Measurements from ENCODE around the gene PRKD2. TPM values are rescaled to one million over a fixed set of nuclear protein-coding genes. Genes with fewer than 3 reads are reported as not detected.
A peak's percentile ranks its signal among the peaks of the same experiment; 100 is the strongest.

PRKD2 gene
- total and polyA plus RNA-seq, 2 experiments from 2014 or later: 24.7 to 25.5 TPM

GRCh38 chr19:46691104-46691503 is 25.8 kb downstream of the PRKD2 start:
- peaks cover 49% of the 10 kb centered on the region for H3K36me3 ChIP-seq
- H3K9me3 ChIP-seq (ENCODE audit: low read depth): no peaks in the 10 kb centered on the region
- DNase-seq (ENCODE audit: low read depth in 1 of 2, low spot score in 1 of 2): no peak
- H3K4me1 ChIP-seq (ENCODE audit: low read depth): no peaks in the 10 kb centered on the region
- H3K27ac ChIP-seq: no peak overlapping the region
- H3K27me3 ChIP-seq: no peaks in the 10 kb centered on the region
- TF ChIP-seq CTCF (IDR thresholded peaks at IDR 0.05; ENCODE audit: low read depth, low read length): no peak
- no peak overlapping the region for H3K4me3 ChIP-seq

- Histone ChIP-seq H3K36me3 (peaks cover 45% of the 10 kb centered on the region), H3K9me3 (ENCODE audit: low read depth) (no peaks in the 10 kb centered on the region), H3K4me3 (no peak overlapping the region), H3K27me3 (no peaks in the 10 kb centered on the region), H3K4me1 (ENCODE audit: low read depth) (no peaks in the 10 kb centered on the region), H3K27ac (no peak overlapping the region)
- no peak for TF ChIP-seq CTCF (IDR thresholded peaks at IDR 0.05; ENCODE audit: low read depth, low read length)
- DNase-seq (ENCODE audit: low read depth in 1 of 2, low spot score in 1 of 2): no peak
Measured at GRCh38 chr19:46689358-46689757, 27.6 kb downstream of the PRKD2 start.

GRCh38 chr19:46687438-46688145 is 29.3 kb downstream of the PRKD2 start:
- no peak for TF ChIP-seq CTCF (IDR thresholded peaks at IDR 0.05; ENCODE audit: low read depth, low read length)
- Histone ChIP-seq H3K36me3 (peaks cover 28% of the 10 kb centered on the region), H3K4me3 (no peak overlapping the region), H3K9me3 (ENCODE audit: low read depth) (no peaks in the 10 kb centered on the region), H3K27ac (no peak overlapping the region), H3K27me3 (no peaks in the 10 kb centered on the region), H3K4me1 (ENCODE audit: low read depth) (no peaks in the 10 kb centered on the region)
- no peak for DNase-seq (ENCODE audit: low read depth in 1 of 2, low spot score in 1 of 2)

GRCh38 chr19:46685189-46685588 is 31.7 kb downstream of the PRKD2 start:
- TF ChIP-seq CTCF (IDR thresholded peaks at IDR 0.05; ENCODE audit: low read depth, low read length): no peak
- Histone ChIP-seq H3K4me3 (no peak overlapping the region), H3K27me3 (no peaks in the 10 kb centered on the region), H3K27ac (no peak overlapping the region), H3K36me3 (peaks cover 14% of the 10 kb centered on the region), H3K9me3 (ENCODE audit: low read depth) (no peaks in the 10 kb centered on the region), H3K4me1 (ENCODE audit: low read depth) (no peaks in the 10 kb centered on the region)
- no peak for DNase-seq (ENCODE audit: low read depth in 1 of 2, low spot score in 1 of 2)

GRCh38 chr19:46678110-46678732 is 38.7 kb downstream of the PRKD2 start:
- no peak for TF ChIP-seq CTCF (IDR thresholded peaks at IDR 0.05; ENCODE audit: low read depth, low read length)
- Histone ChIP-seq H3K27ac (no peak overlapping the region), H3K36me3 (peaks cover 8% of the 10 kb centered on the region), H3K27me3 (no peaks in the 10 kb centered on the region), H3K4me1 (ENCODE audit: low read depth) (no peaks in the 10 kb centered on the region), H3K4me3 (no peak overlapping the region), H3K9me3 (ENCODE audit: low read depth) (no peaks in the 10 kb centered on the region)
- DNase-seq (ENCODE audit: low read depth in 1 of 2, low spot score in 1 of 2): peak in 1 of 2 donors; percentile 36
